SK-N-SH (cell line): ENCODE data around the gene IKZF1. TPM values are rescaled to one million over a fixed set of nuclear protein-coding genes. Genes with fewer than 3 reads are reported as not detected.

Experiments used
- CTCF ChIA-PET: fragments of 300-600, 350-600 bp; formaldehyde crosslinking; extraction: SDS; loops from one replicate; lab custom pipeline; 2021; lab: Yijun Ruan, JAX
- POLR2A ChIA-PET: fragments of 350-600 bp; sonication (Branson Sonifier 250); formaldehyde crosslinking; extraction: SDS; loops from one replicate; lab custom pipeline; 2020; ENCODE audit warnings: antibody characterized with exemption, inconsistent platforms; lab: Yijun Ruan, JAX
- DNase-seq: peaks from one replicate; pipeline ENCODE4 v3.0.0; 2012
- H2AFZ ChIP-seq: fragments of 200-600 bp; sonication (generic); 2 replicates; pipeline ENCODE4 v1.8.1; 2016; ENCODE audit warnings: antibody characterized with exemption, mild to moderate bottlenecking, low read depth
- H3F3A ChIP-seq: fragments of 200-600 bp; sonication (generic); replicated peaks from 2 replicates; pipeline ENCODE3; 2016; ENCODE audit warnings: antibody characterized with exemption, mild to moderate bottlenecking; ENCODE audit not compliant: insufficient read depth
- H3K27ac ChIP-seq, 2 experiments: fragments of 200-500 bp in 1 of 2; fragments of 200-600 bp in 1 of 2; sonication (Bioruptor generic) in 1 of 2; sonication (generic), shearing (Covaris generic) in 1 of 2; 2 replicates each; pipeline versions ENCODE4 v1.5.1 to v1.6.1; 2014 to 2016; ENCODE audit warnings: low read depth in 2 of 2, inconsistent platforms in 1 of 2, low read length in 1 of 2, mild to moderate bottlenecking in 1 of 2, mixed read lengths in 1 of 2
- H3K27me3 ChIP-seq: fragments of 200-600 bp; sonication (generic), shearing (Covaris generic); 2 replicates; pipeline ENCODE4 v1.6.1; 2016; ENCODE audit warnings: mixed run types; ENCODE audit not compliant: insufficient read depth
- H3K36me3 ChIP-seq, 2 experiments: fragments of 200-500 bp in 1 of 2; fragments of 200-600 bp in 1 of 2; sonication (Bioruptor generic) in 1 of 2; sonication (generic) in 1 of 2; replicated peaks in 1 of 2; 2 replicates each; pipeline versions ENCODE3 to v1.5.1; 2014 to 2016; ENCODE audit warnings: low read length in 1 of 2, mild to moderate bottlenecking in 1 of 2; ENCODE audit not compliant: insufficient read depth in 2 of 2, control insufficient read depth in 1 of 2
- H3K4me1 ChIP-seq, 2 experiments: fragments of 200-500 bp in 1 of 2; fragments of 200-600 bp in 1 of 2; sonication (Bioruptor generic) in 1 of 2; sonication (generic), shearing (Covaris generic) in 1 of 2; 2 replicates each; pipeline versions ENCODE4 v1.5.1 to v1.6.1; 2014 to 2016; ENCODE audit warnings: low read depth in 1 of 2, low read length in 1 of 2, mixed run types in 1 of 2; ENCODE audit not compliant: insufficient read depth in 2 of 2, control insufficient read depth in 1 of 2
- H3K4me2 ChIP-seq: fragments of 200-600 bp; sonication (generic), shearing (Covaris generic); 2 replicates; pipeline ENCODE4 v1.6.1; 2017; ENCODE audit warnings: mixed run types
- H3K4me3 ChIP-seq, 2 experiments: fragments of 200-500 bp in 1 of 2; fragments of 200-600 bp in 1 of 2; sonication (Bioruptor generic) in 1 of 2; sonication (generic), shearing (Covaris generic) in 1 of 2; 2 replicates each; pipeline versions ENCODE4 v1.5.1 to v1.8.1; 2014 to 2016; ENCODE audit warnings: low read depth in 2 of 2, inconsistent platforms in 1 of 2, low read length in 1 of 2, mild to moderate bottlenecking in 1 of 2, mixed read lengths in 1 of 2, moderate library complexity in 1 of 2
- H3K79me2 ChIP-seq: fragments of 200-600 bp; sonication (generic); 2 replicates; pipeline ENCODE4 v1.8.1; 2017; ENCODE audit warnings: mild to moderate bottlenecking; ENCODE audit not compliant: insufficient read depth
- H3K9ac ChIP-seq: fragments of 200-600 bp; sonication (generic); 2 replicates; pipeline ENCODE4 v1.6.1; 2017; ENCODE audit warnings: mixed run types
- H3K9me2 ChIP-seq: fragments of 200-600 bp; sonication (generic); 2 replicates; pipeline ENCODE4 v1.6.1; 2017; ENCODE audit warnings: mixed run types
- H3K9me3 ChIP-seq: fragments of 200-600 bp; sonication (generic); 2 replicates; pipeline ENCODE4 v1.6.1; 2017; ENCODE audit warnings: mixed run types, mild to moderate bottlenecking, moderate library complexity
- H4K20me1 ChIP-seq: fragments of 200-600 bp; sonication (generic); 2 replicates; pipeline ENCODE4 v1.6.1; 2017; ENCODE audit warnings: mild to moderate bottlenecking, mixed run types; ENCODE audit not compliant: insufficient read depth
- EP300 ChIP-seq, 2 experiments: IDR thresholded peaks; 2 replicates each; pipeline versions ENCODE4 v1.4.0 to v1.6.1; 2012; ENCODE audit warnings: borderline replicate concordance in 1 of 2, low read depth in 1 of 2, low read length in 1 of 2
- IRF3 ChIP-seq: fragments of 150-350 bp; IDR thresholded peaks from 2 replicates; pipeline ENCODE4 v1.6.1; 2016; ENCODE audit warnings: mild to moderate bottlenecking, low read depth, low read length
- MEF2A ChIP-seq: IDR thresholded peaks from 2 replicates; pipeline ENCODE4 v1.4.0; 2012; ENCODE audit warnings: low read depth, borderline replicate concordance
- MXI1 ChIP-seq: IDR thresholded peaks from 2 replicates; pipeline ENCODE4 v1.6.1; 2012; ENCODE audit warnings: mild to moderate bottlenecking, low read depth, low read length, improper control_type of control experiment
- RAD21 ChIP-seq: IDR thresholded peaks from 2 replicates; pipeline ENCODE4 v1.6.1; 2012; ENCODE audit warnings: mild to moderate bottlenecking, low read length
- RFX5 ChIP-seq: IDR thresholded peaks from 2 replicates; pipeline ENCODE4 v1.6.1; 2012; ENCODE audit warnings: mild to moderate bottlenecking, improper control_type of control experiment, low read length
- RXRA ChIP-seq: IDR thresholded peaks from 2 replicates; pipeline ENCODE4 v1.4.0; 2012; ENCODE audit warnings: low read depth, mild to moderate bottlenecking, borderline replicate concordance
- SMC3 ChIP-seq: IDR thresholded peaks from 2 replicates; pipeline ENCODE4 v1.6.1; 2012; ENCODE audit warnings: low read depth, low read length, improper control_type of control experiment
- TAF1 ChIP-seq: IDR thresholded peaks from 2 replicates; pipeline ENCODE4 v1.6.1; 2012; ENCODE audit warnings: low read depth, mild to moderate bottlenecking, low read length, moderate library complexity, borderline replicate concordance
- TCF12 ChIP-seq: IDR thresholded peaks from 2 replicates; pipeline ENCODE4 v1.4.0; 2012
- TEAD4 ChIP-seq: IDR thresholded peaks from 2 replicates; pipeline ENCODE4 v1.4.0; 2012; ENCODE audit warnings: mild to moderate bottlenecking, borderline replicate concordance; ENCODE audit not compliant: insufficient read depth
- USF2 ChIP-seq: fragments of 150-350 bp; IDR thresholded peaks from 2 replicates; pipeline ENCODE4 v1.6.1; 2017; ENCODE audit warnings: antibody characterized with exemption, low read length, low read depth, borderline replicate concordance
- WGBS: methylation state at CpG from one replicate; pipeline ENCODE4 v1.1.6; 2017; ENCODE audit warnings: low lambda C conversion rate; 5-methylcytosine and 5-hydroxymethylcytosine counted together
- polyA plus RNA-seq, 3 experiments: library from polyadenylated mRNA; depleted of rRNA; stranded (reverse); fragments of >200 nt; gene quantifications; 2 replicates each; pipeline ENCODE4 v1.2.3, GENCODE V29; 2012
- TF ChIP-seq, protein P1 (sequence below): IDR thresholded peaks from 2 replicates; pipeline ENCODE4 v1.4.0; 2012; ENCODE audit warnings: low read depth, borderline replicate concordance
- TF ChIP-seq, protein P2 (sequence below): IDR thresholded peaks from 2 replicates; pipeline ENCODE4 v1.4.0; 2012; ENCODE audit warnings: low read depth

IKZF1 gene
- polyA plus RNA-seq, 1 of the 3 experiments (the other 2 are of a cell fraction), result not detected

- H3K9me3 ChIP-seq, result no peaks in the 10 kb centered on the region
- H3F3A ChIP-seq, result no peaks in the 10 kb centered on the region
- H4K20me1 ChIP-seq, result no peaks in the 10 kb centered on the region
- no peak overlapping the region for H3K4me3 ChIP-seq
- no peaks in the 10 kb centered on the region for H3K36me3 ChIP-seq
- H3K79me2 ChIP-seq, result no peaks in the 10 kb centered on the region
- H3K4me1 ChIP-seq, result peaks cover 0 to 3% of the 10 kb centered on the region in 2 experiments; a peak in 1 of 4 replicates
- no peak overlapping the region for H3K4me2 ChIP-seq
- no peak for DNase-seq
- H3K27me3 ChIP-seq, result no peaks in the 10 kb centered on the region; the same call in 1 of the 2 replicates
- no peak overlapping the region for H3K9ac ChIP-seq
- POLR2A ChIA-PET, result no interaction called here
- TF ChIP-seq, protein P1, sequence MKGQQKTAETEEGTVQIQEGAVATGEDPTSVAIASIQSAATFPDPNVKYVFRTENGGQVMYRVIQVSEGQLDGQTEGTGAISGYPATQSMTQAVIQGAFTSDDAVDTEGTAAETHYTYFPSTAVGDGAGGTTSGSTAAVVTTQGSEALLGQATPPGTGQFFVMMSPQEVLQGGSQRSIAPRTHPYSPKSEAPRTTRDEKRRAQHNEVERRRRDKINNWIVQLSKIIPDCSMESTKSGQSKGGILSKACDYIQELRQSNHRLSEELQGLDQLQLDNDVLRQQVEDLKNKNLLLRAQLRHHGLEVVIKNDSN, result no peak
- no peak for TF ChIP-seq RAD21
- no peak for TF ChIP-seq TEAD4
- no peak for TF ChIP-seq MXI1
- no peak for TF ChIP-seq SMC3
- TF ChIP-seq, protein P2, sequence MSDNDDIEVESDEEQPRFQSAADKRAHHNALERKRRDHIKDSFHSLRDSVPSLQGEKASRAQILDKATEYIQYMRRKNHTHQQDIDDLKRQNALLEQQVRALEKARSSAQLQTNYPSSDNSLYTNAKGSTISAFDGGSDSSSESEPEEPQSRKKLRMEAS, result no peak
- TF ChIP-seq RFX5, result no peak
- no peak for TF ChIP-seq TAF1
- no peak for TF ChIP-seq USF2
- TF ChIP-seq MEF2A, result no peak
- TF ChIP-seq EP300 (IDR thresholded peaks at IDR 0.05; ENCODE audit: borderline replicate concordance in 1 of 2, low read depth in 1 of 2, low read length in 1 of 2), result no peak
- no peak for TF ChIP-seq TCF12
- TF ChIP-seq IRF3, result no peak
- no peak for TF ChIP-seq RXRA
- H2AFZ ChIP-seq, result no peak overlapping the region
- H3K9me2 ChIP-seq, result no peaks in the 10 kb centered on the region
- H3K27ac ChIP-seq, result no peak overlapping the region
- 37% methylated on average over 3 of the region's 3 CpGs for WGBS
- CTCF ChIA-PET, result interaction anchor here (0.9 to 1.8 kb wide), 4 partner anchors 14 to 147 kb away, joined by 3 to 5 read pairs (median 4); no protein-coding TSS in a partner anchor
Observed at GRCh38 chr7:50352282-50352681, 47.8 kb downstream of the IKZF1 start.

GRCh38 chr7:50352751-50353150, 48.2 kb downstream of the IKZF1 start:
- H3K4me3 ChIP-seq, result no peak overlapping the region

More at GRCh38 chr7:50352751-50353150, 48.2 kb downstream of the IKZF1 start:
- no peak for DNase-seq
- no peaks in the 10 kb centered on the region for H3K9me2 ChIP-seq
- H3F3A ChIP-seq, result no peaks in the 10 kb centered on the region
- no peaks in the 10 kb centered on the region for H3K9me3 ChIP-seq
- no peaks in the 10 kb centered on the region for H3K79me2 ChIP-seq
- H3K4me1 ChIP-seq, result no peaks in the 10 kb centered on the region; a peak in 1 of 4 replicates
- no peak overlapping the region for H3K9ac ChIP-seq
- no peaks in the 10 kb centered on the region for H4K20me1 ChIP-seq
- H3K27ac ChIP-seq, result no peak overlapping the region
- ChIA-PET CTCF (interaction anchor here (0.9 to 1.8 kb wide), 3 partner anchors 17 to 147 kb away, joined by 3 to 5 read pairs (median 3); no protein-coding TSS in a partner anchor), POLR2A (no interaction called here)
- TF ChIP-seq TCF12 (no peak), IRF3 (no peak)
- TF ChIP-seq, all 33 proteins: peak for 0
- H2AFZ ChIP-seq, result no peak overlapping the region
- WGBS, result 37% methylated on average over 1 of the region's 1 CpG
- no peaks in the 10 kb centered on the region for H3K36me3 ChIP-seq
- no peak overlapping the region for H3K4me2 ChIP-seq
- H3K27me3 ChIP-seq, result no peaks in the 10 kb centered on the region; the same call in 1 of the 2 replicates
